Liver (tissue), 9 donors: ENCODE data around the gene ATP2A1. TPM values are rescaled to one million over a fixed set of nuclear protein-coding genes. Genes with fewer than 3 reads are reported as not detected.

Source experiments
- DNase-seq: peaks from one replicate; pipeline ENCODE4 v3.0.0-alpha.2; 2017; ENCODE audit warnings: low spot score
- H3K27ac ChIP-seq, 2 donors: one replicate each; pipeline ENCODE4 v1.7.0; 2013; ENCODE audit warnings: inconsistent platforms in 2 of 2, low read length in 2 of 2, control low read depth in 1 of 2, low read depth in 1 of 2, mild to moderate bottlenecking in 1 of 2
- H3K27me3 ChIP-seq, 4 donors: one replicate each; pipeline versions ENCODE4 v1.6.1 to v1.7.0; 2013; ENCODE audit warnings: low read length in 3 of 4, inconsistent platforms in 1 of 4, mild to moderate bottlenecking in 1 of 4, moderate library complexity in 1 of 4; ENCODE audit not compliant: control insufficient read depth in 4 of 4, insufficient read depth in 4 of 4
- H3K36me3 ChIP-seq, 4 donors: one replicate each; pipeline versions ENCODE4 v1.6.1 to v1.7.0; 2013; ENCODE audit warnings: low read length in 3 of 4, mild to moderate bottlenecking in 3 of 4, low read depth in 1 of 4, moderate library complexity in 1 of 4; ENCODE audit not compliant: control insufficient read depth in 4 of 4, insufficient read depth in 3 of 4
- H3K4me1 ChIP-seq, 4 donors: one replicate each; pipeline versions ENCODE4 v1.6.1 to v1.7.0; 2013; ENCODE audit warnings: low read length in 3 of 4, mild to moderate bottlenecking in 3 of 4, moderate library complexity in 1 of 4; ENCODE audit not compliant: control insufficient read depth in 4 of 4, insufficient read depth in 4 of 4
- H3K4me3 ChIP-seq, 3 donors: one replicate each; pipeline versions ENCODE4 v1.6.1 to v1.7.0; 2013; ENCODE audit warnings: low read length in 3 of 3, control low read depth in 1 of 3, low read depth in 1 of 3, mild to moderate bottlenecking in 1 of 3
- H3K9ac ChIP-seq, 2 donors: one replicate each; pipeline ENCODE4 v1.7.0; 2013; ENCODE audit warnings: low read length in 2 of 2, mild to moderate bottlenecking in 2 of 2, moderate library complexity in 2 of 2, control low read depth in 1 of 2, low read depth in 1 of 2
- H3K9me3 ChIP-seq, 4 donors: one replicate each; pipeline versions ENCODE4 v1.6.1 to v1.7.0; 2013; ENCODE audit warnings: low read length in 3 of 4; ENCODE audit not compliant: control insufficient read depth in 4 of 4
- EGR1 ChIP-seq, 2 donors: IDR thresholded peaks; 2 replicates each; pipeline ENCODE4 v1.6.1; 2016 to 2018; ENCODE audit warnings: antibody characterized with exemption in 2 of 2, low read depth in 2 of 2
- FOXA1 ChIP-seq: IDR thresholded peaks from 2 replicates; pipeline ENCODE4 v1.6.1; 2016; ENCODE audit warnings: antibody characterized with exemption
- FOXA2 ChIP-seq: IDR thresholded peaks from 2 replicates; pipeline ENCODE4 v1.6.1; 2016; ENCODE audit warnings: antibody characterized with exemption
- GABPA ChIP-seq, 2 donors: IDR thresholded peaks in 1 of 2; conservative IDR thresholded peaks in 1 of 2; 2 replicates each; pipeline ENCODE4 v1.6.1; 2016; ENCODE audit warnings: antibody characterized with exemption in 2 of 2, mild to moderate bottlenecking in 1 of 2, moderate library complexity in 1 of 2
- HNF4A ChIP-seq, 2 donors: conservative IDR thresholded peaks; 2 replicates each; pipeline ENCODE4 v1.6.1; 2016; ENCODE audit warnings: antibody characterized with exemption in 2 of 2, mild to moderate bottlenecking in 2 of 2
- HNF4G ChIP-seq: IDR thresholded peaks from 2 replicates; pipeline ENCODE4 v1.6.1; 2016; ENCODE audit warnings: antibody characterized with exemption
- JUND ChIP-seq, 2 donors: IDR thresholded peaks; 2 replicates each; pipeline ENCODE4 v1.6.1; 2016; ENCODE audit warnings: antibody characterized with exemption in 2 of 2
- MAX ChIP-seq: IDR thresholded peaks from 2 replicates; pipeline ENCODE4 v1.6.1; 2016; ENCODE audit warnings: antibody characterized with exemption
- NR2F2 ChIP-seq: IDR thresholded peaks from 2 replicates; pipeline ENCODE4 v1.6.1; 2016; ENCODE audit warnings: antibody characterized with exemption
- RAD21 ChIP-seq, 2 donors: IDR thresholded peaks; 2 replicates each; pipeline ENCODE4 v1.6.1; 2016; ENCODE audit warnings: antibody characterized with exemption in 2 of 2, mild to moderate bottlenecking in 2 of 2
- RXRA ChIP-seq, 2 donors: IDR thresholded peaks; 2 replicates each; pipeline ENCODE4 v1.6.1; 2017 to 2018; ENCODE audit warnings: antibody characterized with exemption in 2 of 2, mild to moderate bottlenecking in 1 of 2
- SP1 ChIP-seq: IDR thresholded peaks from 2 replicates; pipeline ENCODE4 v1.6.1; 2018; ENCODE audit warnings: antibody characterized with exemption, mild to moderate bottlenecking
- TAF1 ChIP-seq: conservative IDR thresholded peaks from 2 replicates; pipeline ENCODE4 v1.6.1; 2016; ENCODE audit warnings: antibody characterized with exemption, mild to moderate bottlenecking
- YY1 ChIP-seq: IDR thresholded peaks from 2 replicates; pipeline ENCODE4 v1.6.1; 2016; ENCODE audit warnings: antibody characterized with exemption, mild to moderate bottlenecking
- ZBTB33 ChIP-seq: IDR thresholded peaks from 2 replicates; pipeline ENCODE4 v1.6.1; 2016; ENCODE audit warnings: antibody characterized with exemption
- WGBS: extraction: QIAGEN DNeasy Blood & Tissue Kit; methylation state at CpG from one replicate; pipeline ENCODE4 v1.1.7; 2013; 5-methylcytosine and 5-hydroxymethylcytosine counted together
- polyA plus RNA-seq, 2 donors: library from polyadenylated mRNA; stranded (reverse) in 1 of 2; unstranded in 1 of 2; fragments of 200-250 nt in 1 of 2; fragments of >200 nt in 1 of 2; fragmentation: Nextera tagmentation in 1 of 2; extraction: Ambion mirVana in 1 of 2; gene quantifications; one replicate each; pipeline versions ENCODE4 v1.2.1 to v1.2.3, GENCODE V29; 2013 to 2015
- total RNA-seq, 2 donors: library from RNA; depleted of rRNA; stranded (reverse); fragments of >200 nt; gene quantifications; one replicate each; pipeline ENCODE4 v1.2.3, GENCODE V29; 2014
- TF ChIP-seq, protein P1 (sequence below): IDR thresholded peaks from 2 replicates; pipeline ENCODE4 v1.6.1; 2016; ENCODE audit warnings: antibody characterized with exemption, mild to moderate bottlenecking
- TF ChIP-seq, protein P2 (sequence below): fragments of 150-350 bp; IDR thresholded peaks from 2 replicates; pipeline ENCODE4 v1.5.1; 2017; ENCODE audit warnings: improper control_type of control experiment, low read depth, low read length; ENCODE audit not compliant: missing input control
- TF ChIP-seq, protein P3 (sequence below): IDR thresholded peaks from 2 replicates; pipeline ENCODE4 v1.6.1; 2016; ENCODE audit warnings: antibody characterized with exemption
- donor health status: healthy.
- donor health status: healthy.
- donor health status: healthy.
- donor health status: healthy.
- donor health status: healthy.

The ATP2A1 gene
- total and polyA plus RNA-seq, 4 donors = 0.07 to 0.23 (median 0.13) TPM

GRCh38 chr16:28882551-28883160, 4.4 kb downstream of the ATP2A1 start (continued):
- TF ChIP-seq, protein P1, sequence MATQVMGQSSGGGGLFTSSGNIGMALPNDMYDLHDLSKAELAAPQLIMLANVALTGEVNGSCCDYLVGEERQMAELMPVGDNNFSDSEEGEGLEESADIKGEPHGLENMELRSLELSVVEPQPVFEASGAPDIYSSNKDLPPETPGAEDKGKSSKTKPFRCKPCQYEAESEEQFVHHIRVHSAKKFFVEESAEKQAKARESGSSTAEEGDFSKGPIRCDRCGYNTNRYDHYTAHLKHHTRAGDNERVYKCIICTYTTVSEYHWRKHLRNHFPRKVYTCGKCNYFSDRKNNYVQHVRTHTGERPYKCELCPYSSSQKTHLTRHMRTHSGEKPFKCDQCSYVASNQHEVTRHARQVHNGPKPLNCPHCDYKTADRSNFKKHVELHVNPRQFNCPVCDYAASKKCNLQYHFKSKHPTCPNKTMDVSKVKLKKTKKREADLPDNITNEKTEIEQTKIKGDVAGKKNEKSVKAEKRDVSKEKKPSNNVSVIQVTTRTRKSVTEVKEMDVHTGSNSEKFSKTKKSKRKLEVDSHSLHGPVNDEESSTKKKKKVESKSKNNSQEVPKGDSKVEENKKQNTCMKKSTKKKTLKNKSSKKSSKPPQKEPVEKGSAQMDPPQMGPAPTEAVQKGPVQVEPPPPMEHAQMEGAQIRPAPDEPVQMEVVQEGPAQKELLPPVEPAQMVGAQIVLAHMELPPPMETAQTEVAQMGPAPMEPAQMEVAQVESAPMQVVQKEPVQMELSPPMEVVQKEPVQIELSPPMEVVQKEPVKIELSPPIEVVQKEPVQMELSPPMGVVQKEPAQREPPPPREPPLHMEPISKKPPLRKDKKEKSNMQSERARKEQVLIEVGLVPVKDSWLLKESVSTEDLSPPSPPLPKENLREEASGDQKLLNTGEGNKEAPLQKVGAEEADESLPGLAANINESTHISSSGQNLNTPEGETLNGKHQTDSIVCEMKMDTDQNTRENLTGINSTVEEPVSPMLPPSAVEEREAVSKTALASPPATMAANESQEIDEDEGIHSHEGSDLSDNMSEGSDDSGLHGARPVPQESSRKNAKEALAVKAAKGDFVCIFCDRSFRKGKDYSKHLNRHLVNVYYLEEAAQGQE = no peak
- TF ChIP-seq EGR1 (IDR thresholded peaks at IDR 0.05; ENCODE audit: low read depth in 2 of 2) (no peak), HNF4G (no peak), TAF1 (no peak), RAD21 (IDR thresholded peaks at IDR 0.05) (no peak), YY1 (no peak), FOXA1 (no peak)

DNA sequence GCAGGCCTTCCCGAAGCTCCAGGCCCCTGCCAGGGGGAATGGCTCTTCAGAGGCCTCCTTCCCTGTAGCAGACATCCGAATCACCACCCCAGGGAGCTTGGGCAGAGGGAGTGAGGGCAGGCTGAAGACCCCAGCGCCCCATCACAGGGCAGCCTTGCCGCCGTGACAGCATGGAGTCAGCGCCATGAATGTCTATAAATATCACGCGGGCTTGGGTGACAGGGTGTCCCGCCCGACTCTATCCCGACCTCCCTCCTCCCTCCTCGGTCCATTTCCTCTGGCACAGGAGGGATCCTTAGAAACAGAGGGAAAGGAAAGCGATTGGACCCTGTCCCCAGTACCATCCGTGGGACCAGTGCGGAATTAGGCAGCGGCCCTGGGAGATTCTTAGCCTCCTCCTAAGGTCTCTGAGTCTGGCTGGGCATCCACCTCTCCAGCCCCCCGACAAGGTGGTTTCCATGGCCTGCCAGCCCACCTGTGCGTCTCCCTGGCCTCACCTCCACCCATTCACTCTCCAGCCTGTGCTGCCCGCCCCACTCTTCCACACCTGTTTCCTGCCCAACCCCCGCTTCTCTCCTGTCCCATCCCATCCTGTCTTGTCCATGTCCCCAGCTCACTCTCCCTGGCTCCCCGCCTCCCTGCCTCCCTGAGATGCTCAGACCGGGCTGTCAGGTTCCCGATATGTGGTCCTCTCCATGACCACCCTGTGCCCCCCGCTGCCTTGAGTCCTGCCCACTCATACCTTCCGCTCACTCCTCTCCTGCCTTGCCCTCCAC, 5.1 kb downstream of the ATP2A1 start:
- 78% methylated on average over 25 of the region's 25 CpGs for WGBS
- no peak for TF ChIP-seq ZBTB33
- TF ChIP-seq, protein P2, sequence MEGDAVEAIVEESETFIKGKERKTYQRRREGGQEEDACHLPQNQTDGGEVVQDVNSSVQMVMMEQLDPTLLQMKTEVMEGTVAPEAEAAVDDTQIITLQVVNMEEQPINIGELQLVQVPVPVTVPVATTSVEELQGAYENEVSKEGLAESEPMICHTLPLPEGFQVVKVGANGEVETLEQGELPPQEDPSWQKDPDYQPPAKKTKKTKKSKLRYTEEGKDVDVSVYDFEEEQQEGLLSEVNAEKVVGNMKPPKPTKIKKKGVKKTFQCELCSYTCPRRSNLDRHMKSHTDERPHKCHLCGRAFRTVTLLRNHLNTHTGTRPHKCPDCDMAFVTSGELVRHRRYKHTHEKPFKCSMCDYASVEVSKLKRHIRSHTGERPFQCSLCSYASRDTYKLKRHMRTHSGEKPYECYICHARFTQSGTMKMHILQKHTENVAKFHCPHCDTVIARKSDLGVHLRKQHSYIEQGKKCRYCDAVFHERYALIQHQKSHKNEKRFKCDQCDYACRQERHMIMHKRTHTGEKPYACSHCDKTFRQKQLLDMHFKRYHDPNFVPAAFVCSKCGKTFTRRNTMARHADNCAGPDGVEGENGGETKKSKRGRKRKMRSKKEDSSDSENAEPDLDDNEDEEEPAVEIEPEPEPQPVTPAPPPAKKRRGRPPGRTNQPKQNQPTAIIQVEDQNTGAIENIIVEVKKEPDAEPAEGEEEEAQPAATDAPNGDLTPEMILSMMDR = no peak
- TF ChIP-seq, protein P3, sequence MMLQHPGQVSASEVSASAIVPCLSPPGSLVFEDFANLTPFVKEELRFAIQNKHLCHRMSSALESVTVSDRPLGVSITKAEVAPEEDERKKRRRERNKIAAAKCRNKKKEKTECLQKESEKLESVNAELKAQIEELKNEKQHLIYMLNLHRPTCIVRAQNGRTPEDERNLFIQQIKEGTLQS = no peak
- no peak for TF ChIP-seq YY1
- TF ChIP-seq HNF4A (conservative IDR thresholded peaks at IDR 0.05) = no peak
- no peak for TF ChIP-seq RAD21 (IDR thresholded peaks at IDR 0.05)
- TF ChIP-seq FOXA1 = no peak
- TF ChIP-seq RXRA (IDR thresholded peaks at IDR 0.05) = no peak
- TF ChIP-seq JUND (IDR thresholded peaks at IDR 0.05) = no peak
- no peak for TF ChIP-seq SP1
- TF ChIP-seq EGR1 (IDR thresholded peaks at IDR 0.05; ENCODE audit: low read depth in 2 of 2) = no peak
- TF ChIP-seq, protein P1 = no peak
- TF ChIP-seq FOXA2 = no peak
- no peak for TF ChIP-seq HNF4G
- TF ChIP-seq TAF1 = no peak
- TF ChIP-seq MAX = no peak
- TF ChIP-seq NR2F2 = no peak
- TF ChIP-seq GABPA (IDR thresholded peaks at IDR 0.05 in 1 of 2, conservative IDR thresholded peaks at IDR 0.05 in 1 of 2) = no peak
- no peak overlapping the region for H3K9ac ChIP-seq

More for the DNA sequence above, 5.1 kb downstream of the ATP2A1 start:
- no peaks in the 10 kb centered on the region for H3K27me3 ChIP-seq
- H3K27ac ChIP-seq = no peak overlapping the region
- H3K4me1 ChIP-seq = peaks cover 2 to 12% (median 11%) of the 10 kb centered on the region in 4 donors
- no peak for DNase-seq
- H3K36me3 ChIP-seq = no peaks in the 10 kb centered on the region
- H3K9me3 ChIP-seq = no peaks in the 10 kb centered on the region
- H3K4me3 ChIP-seq = no peak overlapping the region
